Ureter (tissue), 1 donor: Measurements from ENCODE around the gene LGI4. TPM values are rescaled to one million over a fixed set of nuclear protein-coding genes. Genes with fewer than 3 reads are reported as not detected.

Experiments used
- DNase-seq: peaks from one replicate; pipeline ENCODE4 v3.0.0-alpha.2; 2020; ENCODE audit warnings: low spot score
- total RNA-seq: library from RNA; stranded (reverse); gene quantifications from one replicate; pipeline ENCODE4 v1.2.4, GENCODE V29; 2023
- donor health status: DM: yes; HTN: yes; CAD: no.

LGI4 gene
- total RNA-seq: 15.5 TPM

GRCh38 chr19:35134601-35135242 is at the start of gene LGI4:
Gene LGI4, minus strand, starts transcription at chr19:35135059. Its CDS starts 379 bp downstream, at chr19:35134680.
- no peak for DNase-seq

GRCh38 chr19:35184267-35184666 is 49.4 kb upstream of the LGI4 start:
- DNase-seq: no peak

GRCh38 chr19:35181387-35181786 is 46.5 kb upstream of the LGI4 start:
- DNase-seq: no peak

- DNase-seq: no peak
Observed at GRCh38 chr19:35179830-35180229, 45.0 kb upstream of the LGI4 start.

- no peak for DNase-seq
Observed at GRCh38 chr19:35178701-35179100, 43.8 kb upstream of the LGI4 start.

GRCh38 chr19:35177377-35178274 is 42.8 kb upstream of the LGI4 start:
- no peak for DNase-seq

- no peak for DNase-seq
Observed at GRCh38 chr19:35176181-35176570, 41.3 kb upstream of the LGI4 start.

- DNase-seq: no peak
Observed at GRCh38 chr19:35174226-35174625, 39.4 kb upstream of the LGI4 start.

GRCh38 chr19:35171730-35172129 is 36.9 kb upstream of the LGI4 start:
- DNase-seq: peak; percentile 41

- DNase-seq: peak; percentile 35
Observed at GRCh38 chr19:35170359-35171061, 35.7 kb upstream of the LGI4 start.

GRCh38 chr19:35169221-35169995 is 34.5 kb upstream of the LGI4 start:
- peak; percentile 26 for DNase-seq

GRCh38 chr19:35168196-35168595 is 33.3 kb upstream of the LGI4 start:
- DNase-seq: peak; percentile 23

GRCh38 chr19:35167251-35168119 is 32.6 kb upstream of the LGI4 start:
- peak; percentile 33 for DNase-seq

- peak; percentile 13 for DNase-seq
Observed at GRCh38 chr19:35166100-35167063, 31.5 kb upstream of the LGI4 start.

- DNase-seq: no peak
Observed at GRCh38 chr19:35165200-35166058, 30.6 kb upstream of the LGI4 start.

GRCh38 chr19:35164418-35164817 is 29.6 kb upstream of the LGI4 start:
- no peak for DNase-seq

- no peak for DNase-seq
Observed at GRCh38 chr19:35162471-35163326, 27.8 kb upstream of the LGI4 start.

GRCh38 chr19:35161434-35161743 is 26.5 kb upstream of the LGI4 start:
- DNase-seq: no peak
